Activated CD4-positive, alpha-beta T cell treated with anti-CD3 and anti-CD28 coated beads for 36 hours (primary cell): ENCODE data around the gene PYURF. TPM values are rescaled to one million over a fixed set of nuclear protein-coding genes. Genes with fewer than 3 reads are reported as not detected.

Experiments used
- ATAC-seq: fragments of 200-7000 bp; cut with Tn5 transposase; one replicate; pipeline ENCODE4 v1.10.0; 2021; ENCODE audit warnings: mild to moderate bottlenecking, moderate library complexity
- CTCF ChIA-PET: fragments of 350-600 bp; sonication (Branson Sonifier 250); formaldehyde crosslinking; loops from one replicate; lab custom pipeline; 2021; ENCODE audit warnings: antibody characterized with exemption; lab: Charles Lee
- POLR2A ChIA-PET: fragments of 350-600 bp; sonication (Branson Sonifier 250); formaldehyde crosslinking; loops from one replicate; lab custom pipeline; 2021; ENCODE audit warnings: antibody characterized with exemption, inconsistent platforms; lab: Charles Lee
- DNase-seq: peaks from one replicate; pipeline ENCODE4 v3.0.0-alpha.2; 2020
- H3K27ac Mint-ChIP-seq: one replicate; pipeline ENCODE4 v1.8.0; 2021; ENCODE audit warnings: mixed read lengths
- H3K27me3 Mint-ChIP-seq: one replicate; pipeline ENCODE4 v1.8.0; 2021; ENCODE audit warnings: mixed read lengths
- H3K36me3 Mint-ChIP-seq: one replicate; pipeline ENCODE4 v1.8.0; 2021; ENCODE audit warnings: low read depth, mixed read lengths
- H3K4me1 Mint-ChIP-seq: one replicate; pipeline ENCODE4 v1.8.0; 2021; ENCODE audit warnings: mixed read lengths
- H3K4me3 Mint-ChIP-seq: one replicate; pipeline ENCODE4 v1.8.0; 2021; ENCODE audit warnings: mild to moderate bottlenecking, moderate library complexity, mixed read lengths
- H3K9me3 Mint-ChIP-seq: one replicate; pipeline ENCODE4 v1.8.0; 2021; ENCODE audit warnings: low read depth, mixed read lengths
- intact Hi-C, 2 experiments: fragments of 100-400 bp; cut with DNase I in 1 of 2; cut with micrococcal nuclease in 1 of 2; formaldehyde crosslinking; loops; one replicate each; pipeline versions ENCODE4 v1.14.2 to v1.15.1; 2022 to 2024; cut with DNase I, micrococcal nuclease
- total RNA-seq, 2 experiments: library from RNA; stranded (reverse); gene quantifications; one replicate each; pipeline ENCODE4 v1.2.3, GENCODE V29; 2021

Gene PYURF
- total RNA-seq, 2 experiments from 2014 or later = 27.3 to 44.1 TPM

- DNase-seq (no peak), ATAC-seq (no peak)
- no peak overlapping the region for H3K27ac Mint-ChIP-seq
- ChIA-PET CTCF (interaction anchor here (0.6 to 2.1 kb wide), 2 partner anchors 23 to 292 kb away, joined by 4 to 7 read pairs; no protein-coding TSS in a partner anchor), POLR2A (no interaction called here)
- no peaks in the 10 kb centered on the region for H3K9me3 Mint-ChIP-seq
- peaks cover 6% of the 10 kb centered on the region for H3K4me1 Mint-ChIP-seq
- intact Hi-C loops = no loop called here
- no peak overlapping the region for H3K4me3 Mint-ChIP-seq
- H3K36me3 Mint-ChIP-seq = no peaks in the 10 kb centered on the region
- no peaks in the 10 kb centered on the region for H3K27me3 Mint-ChIP-seq
These were observed 12.3 kb downstream of the PYURF start for GRCh38 chr4:88511236-88511635.

- Mint-ChIP-seq H3K36me3 (peaks cover 6% of the 10 kb centered on the region), H3K9me3 (no peaks in the 10 kb centered on the region), H3K4me3 (no peak overlapping the region), H3K27ac (no peak overlapping the region), H3K27me3 (no peaks in the 10 kb centered on the region), H3K4me1 (peaks cover 7% of the 10 kb centered on the region)
- peak; percentile 81 for ATAC-seq
- no peak for DNase-seq
- ChIA-PET POLR2A (no interaction called here), CTCF (interaction anchor here (0.8 to 1.4 kb wide), 2 partner anchors 12 to 284 kb away, joined by 3 read pairs; no protein-coding TSS in a partner anchor)
- intact Hi-C loops = no loop called here
These were observed 20.2 kb downstream of the PYURF start for GRCh38 chr4:88503344-88503743.

- Mint-ChIP-seq H3K27me3 (no peaks in the 10 kb centered on the region), H3K4me3 (no peak overlapping the region), H3K9me3 (no peaks in the 10 kb centered on the region), H3K4me1 (no peaks in the 10 kb centered on the region), H3K27ac (no peak overlapping the region), H3K36me3 (peaks cover 14% of the 10 kb centered on the region)
- no peak for ATAC-seq
- no peak for DNase-seq
- intact Hi-C loops = no loop called here
- POLR2A ChIA-PET = no interaction called here
- CTCF ChIA-PET = no interaction called here
These were observed 25.6 kb downstream of the PYURF start for GRCh38 chr4:88497859-88498409.

GRCh38 chr4:88489100-88489761 is 34.3 kb downstream of the PYURF start:
- ChIA-PET CTCF (interaction anchor here (1.3 kb wide), 1 partner anchor 26 kb away, joined by 9 read pairs; no protein-coding TSS in a partner anchor), POLR2A (interaction anchor here (0.7 to 0.9 kb wide), 2 partner anchors 18 to 36 kb away, joined by 3 read pairs; no protein-coding TSS in a partner anchor)
- no peaks in the 10 kb centered on the region for H3K9me3 Mint-ChIP-seq
- no peaks in the 10 kb centered on the region for H3K27me3 Mint-ChIP-seq
- ATAC-seq (peak; percentile 90), DNase-seq (no peak)
- intact Hi-C loops = no loop called here
- H3K36me3 Mint-ChIP-seq = peaks cover 17% of the 10 kb centered on the region
- H3K4me3 Mint-ChIP-seq = no peak overlapping the region
- H3K4me1 Mint-ChIP-seq = peaks cover 14% of the 10 kb centered on the region
- H3K27ac Mint-ChIP-seq = peak overlapping the region; percentile 77

- H3K4me3 Mint-ChIP-seq = no peak overlapping the region
- ChIA-PET POLR2A (no interaction called here), CTCF (interaction anchor here (1.1 kb wide), 1 partner anchor 112 kb away, joined by 3 read pairs; no protein-coding TSS in a partner anchor)
- no peaks in the 10 kb centered on the region for H3K9me3 Mint-ChIP-seq
- no peaks in the 10 kb centered on the region for H3K4me1 Mint-ChIP-seq
- H3K36me3 Mint-ChIP-seq = peaks cover 6% of the 10 kb centered on the region
- no peaks in the 10 kb centered on the region for H3K27me3 Mint-ChIP-seq
- intact Hi-C loops = no loop called here
- no peak for ATAC-seq
- DNase-seq = no peak
- no peak overlapping the region for H3K27ac Mint-ChIP-seq
These were observed 42.0 kb downstream of the PYURF start for GRCh38 chr4:88481537-88481936.

- DNase-seq (no peak), ATAC-seq (no peak)
- Mint-ChIP-seq H3K27me3 (no peaks in the 10 kb centered on the region), H3K9me3 (no peaks in the 10 kb centered on the region), H3K27ac (no peak overlapping the region), H3K36me3 (peaks cover 21% of the 10 kb centered on the region), H3K4me1 (no peaks in the 10 kb centered on the region), H3K4me3 (no peak overlapping the region)
- intact Hi-C loops = no loop called here
- CTCF ChIA-PET = no interaction called here
- POLR2A ChIA-PET = no interaction called here
These were observed 45.3 kb downstream of the PYURF start for GRCh38 chr4:88478247-88478646.

GRCh38 chr4:88477229-88477860 is 46.2 kb downstream of the PYURF start:
- Mint-ChIP-seq H3K4me1 (no peaks in the 10 kb centered on the region), H3K27ac (no peak overlapping the region), H3K27me3 (no peaks in the 10 kb centered on the region), H3K4me3 (no peak overlapping the region), H3K9me3 (no peaks in the 10 kb centered on the region), H3K36me3 (peaks cover 26% of the 10 kb centered on the region)
- intact Hi-C loops = no loop called here
- CTCF ChIA-PET = interaction anchor here (0.7 kb wide), 1 partner anchor 164 kb away, joined by 3 read pairs; no protein-coding TSS in a partner anchor
- ATAC-seq = no peak
- DNase-seq = no peak
- POLR2A ChIA-PET = no interaction called here

Other genes with a start within 250 kb of the PYURF start
- gene PPM1K, start 239.2 kb downstream of the PYURF start, total RNA-seq = 10 to 100 TPM; 44.2 to 53.4 TPM
- 1 to 10 TPM; 7.3 to 9.3 TPM for gene HERC6, start 144.9 kb downstream of the PYURF start, total RNA-seq
- gene HERC5, start 66.7 kb downstream of the PYURF start, total RNA-seq = 10 to 100 TPM; 21.1 TPM
- gene HERC3, start 68.7 kb upstream of the PYURF start, total RNA-seq = 10 to 100 TPM; 26.2 to 41.8 TPM
- 1 to 10 TPM; 4.9 to 5.2 TPM for gene NAP1L5, start 174.1 kb upstream of the PYURF start, total RNA-seq